GM12864 (cell line): Measurements from ENCODE around the gene XAB2.
A peak's percentile ranks its signal among the peaks of the same experiment; 100 is the strongest.

ENCODE experiments used
- DNase-seq: peaks from one replicate; pipeline ENCODE4 v3.0.0-alpha.2; 2011; ENCODE audit warnings: low read depth
- H3K4me3 ChIP-seq: 2 replicates; pipeline ENCODE4 v1.5.1; 2011; ENCODE audit warnings: mild to moderate bottlenecking, low read depth, low read length, control low read depth
- TF ChIP-seq, protein P1 (sequence below): IDR thresholded peaks from 2 replicates; pipeline ENCODE4 v1.5.1; 2011; ENCODE audit warnings: low read depth, mild to moderate bottlenecking, moderate library complexity, low read length, control low read depth, inconsistent platforms; ENCODE audit errors: missing control alignments

The XAB2 gene

DNA sequence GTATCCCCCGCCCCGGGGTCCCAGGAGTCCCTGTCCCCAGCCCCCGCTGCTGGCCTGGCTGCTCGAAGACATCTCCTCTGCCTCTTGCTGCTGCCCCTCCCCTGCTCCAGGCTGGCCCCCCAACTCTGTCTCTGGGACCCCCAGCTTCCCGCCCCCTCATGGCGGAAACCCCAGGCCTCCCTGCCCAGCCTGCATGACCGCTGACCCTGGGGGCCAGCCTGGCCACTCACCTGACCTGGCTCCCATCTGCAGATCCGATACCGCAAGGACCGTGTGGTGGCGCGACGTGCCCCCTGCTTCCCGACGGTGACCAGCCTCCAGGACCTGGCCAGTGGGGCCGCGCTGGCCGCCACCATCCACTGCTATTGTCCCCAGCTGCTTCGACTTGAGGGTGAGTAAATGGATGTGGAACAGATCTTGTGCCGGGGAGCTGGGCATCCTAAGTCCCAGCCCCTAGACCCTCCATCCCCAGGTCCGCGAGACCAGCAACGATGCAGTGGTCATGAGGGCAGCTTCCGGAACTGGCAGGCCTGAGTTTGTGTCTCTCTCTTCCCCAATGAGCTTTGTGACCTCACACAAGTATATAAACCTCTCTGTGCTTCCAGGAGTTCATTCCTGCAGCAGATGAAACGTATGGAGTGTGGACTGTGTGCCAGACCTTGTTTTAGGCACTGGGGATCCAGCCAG, 21.3 kb downstream of the XAB2 start:
- no peak for DNase-seq
- TF ChIP-seq, protein P1, sequence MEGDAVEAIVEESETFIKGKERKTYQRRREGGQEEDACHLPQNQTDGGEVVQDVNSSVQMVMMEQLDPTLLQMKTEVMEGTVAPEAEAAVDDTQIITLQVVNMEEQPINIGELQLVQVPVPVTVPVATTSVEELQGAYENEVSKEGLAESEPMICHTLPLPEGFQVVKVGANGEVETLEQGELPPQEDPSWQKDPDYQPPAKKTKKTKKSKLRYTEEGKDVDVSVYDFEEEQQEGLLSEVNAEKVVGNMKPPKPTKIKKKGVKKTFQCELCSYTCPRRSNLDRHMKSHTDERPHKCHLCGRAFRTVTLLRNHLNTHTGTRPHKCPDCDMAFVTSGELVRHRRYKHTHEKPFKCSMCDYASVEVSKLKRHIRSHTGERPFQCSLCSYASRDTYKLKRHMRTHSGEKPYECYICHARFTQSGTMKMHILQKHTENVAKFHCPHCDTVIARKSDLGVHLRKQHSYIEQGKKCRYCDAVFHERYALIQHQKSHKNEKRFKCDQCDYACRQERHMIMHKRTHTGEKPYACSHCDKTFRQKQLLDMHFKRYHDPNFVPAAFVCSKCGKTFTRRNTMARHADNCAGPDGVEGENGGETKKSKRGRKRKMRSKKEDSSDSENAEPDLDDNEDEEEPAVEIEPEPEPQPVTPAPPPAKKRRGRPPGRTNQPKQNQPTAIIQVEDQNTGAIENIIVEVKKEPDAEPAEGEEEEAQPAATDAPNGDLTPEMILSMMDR, result no peak
- no peak overlapping the region for H3K4me3 ChIP-seq

DNA sequence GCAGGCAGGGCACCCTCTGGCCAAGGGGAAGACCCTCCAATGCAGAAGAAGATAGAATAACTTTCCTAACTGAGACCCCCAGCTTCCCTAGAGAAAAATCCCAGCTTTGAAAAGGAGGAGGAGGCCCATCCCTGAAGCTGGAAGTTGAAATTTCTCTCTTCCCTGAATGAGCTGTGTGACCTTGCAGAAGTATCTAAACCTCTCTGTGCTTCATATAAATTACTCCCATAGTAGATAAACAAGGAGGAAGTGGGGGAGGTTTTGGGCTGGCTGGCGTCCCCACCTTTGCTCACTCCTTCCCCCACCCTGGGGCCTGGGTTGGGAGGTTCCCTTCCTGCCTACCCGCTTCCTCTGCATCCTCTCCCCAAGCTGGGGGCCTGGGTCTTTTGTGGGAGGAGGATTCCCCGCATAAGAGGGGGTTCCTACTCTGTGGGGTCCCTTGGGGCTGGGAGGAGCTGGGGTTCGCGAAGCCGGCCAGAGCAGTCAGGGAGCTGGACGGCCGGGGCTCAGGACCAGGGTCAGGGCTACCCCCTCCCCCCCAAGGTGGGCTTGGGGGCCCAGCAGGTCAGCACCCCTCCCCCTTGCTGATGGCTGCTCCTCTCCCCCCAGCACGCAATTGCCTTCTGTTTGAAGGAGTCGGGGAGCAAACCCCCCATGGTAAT, 22.0 kb downstream of the XAB2 start:
- no peak for DNase-seq
- no peak overlapping the region for H3K4me3 ChIP-seq
- TF ChIP-seq, protein P1, result no peak

DNA sequence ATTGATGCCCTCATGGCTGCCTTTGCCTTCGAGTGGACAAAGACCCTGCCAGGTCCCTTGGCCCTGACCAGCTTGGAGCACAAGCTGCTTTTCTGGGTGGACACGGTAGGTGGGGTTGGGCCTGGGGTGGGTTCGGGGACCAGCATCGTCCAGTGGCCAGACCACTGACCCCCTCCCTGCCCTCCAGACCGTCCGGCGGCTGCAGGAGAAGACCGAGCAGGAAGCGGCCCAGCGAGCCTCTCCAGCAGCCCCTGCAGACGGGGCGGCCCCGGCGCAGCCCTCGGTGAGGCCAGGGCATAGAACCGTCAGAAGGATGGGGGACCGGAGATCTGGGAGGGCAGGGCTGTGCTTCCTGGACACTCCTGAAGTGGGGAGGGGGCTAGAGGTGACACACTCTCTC, 23.1 kb downstream of the XAB2 start:
- TF ChIP-seq, protein P1, result no peak
- DNase-seq, result no peak
- H3K4me3 ChIP-seq, result no peak overlapping the region

DNA sequence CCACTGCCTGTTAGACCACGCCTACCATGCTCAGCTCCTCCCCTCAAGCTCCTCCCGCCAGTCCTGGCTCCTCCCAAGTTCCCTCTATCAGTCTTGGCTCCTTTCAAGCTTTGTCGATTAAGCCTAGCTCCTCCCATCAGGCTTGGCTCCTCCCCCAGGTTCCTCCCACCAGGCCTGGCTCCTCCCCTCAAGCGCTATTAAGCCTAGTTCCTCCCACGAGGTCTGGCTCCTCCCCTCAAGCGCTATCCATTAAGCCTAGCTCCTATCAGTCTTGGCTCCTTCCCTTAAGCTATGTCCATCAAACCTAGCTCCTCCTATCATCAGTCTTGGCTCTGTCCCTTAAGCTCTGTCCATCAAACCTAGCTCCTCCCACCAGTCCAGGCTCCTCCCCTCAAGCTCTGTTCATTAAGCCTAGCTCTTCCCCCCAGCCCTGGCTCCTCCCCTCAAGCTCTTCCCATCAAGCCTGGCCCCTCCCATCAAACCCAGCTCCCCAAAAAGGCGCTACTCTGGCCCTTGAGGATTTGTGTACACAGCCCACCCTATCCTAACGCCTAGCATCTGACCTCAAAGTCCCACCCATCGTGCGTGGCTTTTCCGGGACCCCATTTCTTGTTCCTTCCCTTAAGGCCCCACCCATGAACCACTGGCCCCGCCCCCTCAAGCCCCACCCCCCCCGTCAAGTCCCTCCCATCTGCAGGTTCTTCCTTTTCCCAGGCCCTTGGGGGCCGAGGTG, 23.7 kb downstream of the XAB2 start:
- peak; percentile 26 for DNase-seq
- TF ChIP-seq, protein P1, result no peak
- H3K4me3 ChIP-seq, result no peak overlapping the region

DNA sequence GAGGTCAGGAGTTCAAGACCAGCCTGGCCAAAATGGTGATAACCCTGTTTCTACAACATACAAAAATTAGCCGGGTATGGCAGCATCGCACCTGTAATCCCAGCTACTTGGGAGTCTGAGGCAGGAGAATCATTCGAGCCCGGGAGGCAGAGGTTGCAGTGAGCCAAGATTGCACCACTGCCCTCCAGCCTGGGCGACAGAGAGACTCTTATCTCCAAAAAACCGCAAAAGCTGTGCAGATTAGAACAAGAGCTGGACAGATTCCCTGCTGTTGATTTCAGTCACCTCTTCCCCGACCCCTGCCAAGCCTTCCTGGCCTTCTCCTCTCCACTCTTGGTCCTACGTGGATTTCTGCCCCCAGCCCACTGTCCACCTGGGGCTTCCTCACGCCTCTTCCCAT, 25.4 kb downstream of the XAB2 start:
- no peak overlapping the region for H3K4me3 ChIP-seq
- DNase-seq, result no peak
- TF ChIP-seq, protein P1, result no peak

DNA sequence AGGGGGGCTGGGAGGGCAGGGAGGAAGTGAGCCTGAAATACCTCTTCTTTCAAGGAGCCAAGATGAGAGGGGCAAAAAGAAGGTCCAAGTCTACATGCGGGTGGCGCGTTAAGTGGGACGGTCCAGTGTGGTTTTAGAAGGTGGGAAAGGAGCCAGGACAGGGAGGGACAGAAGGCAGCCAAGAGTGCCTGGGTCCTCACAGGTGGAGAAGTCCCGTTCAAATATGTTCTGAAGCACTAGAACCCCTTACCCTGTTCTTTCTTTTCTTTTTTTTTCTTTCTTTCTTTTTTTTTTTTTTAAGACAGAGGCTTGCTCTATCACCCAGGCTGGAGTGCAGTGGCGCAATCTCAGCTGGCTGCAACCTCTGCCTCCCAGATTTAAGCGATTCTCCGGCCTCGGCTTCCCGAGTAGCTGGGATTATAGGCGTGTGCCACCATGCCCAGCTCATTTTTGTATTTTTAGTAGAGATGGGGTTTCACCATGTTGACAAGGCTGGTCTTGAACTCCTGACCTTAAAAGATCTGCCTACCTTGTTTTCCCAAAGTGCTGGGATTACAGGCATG, 26.3 kb downstream of the XAB2 start:
- DNase-seq, result no peak
- TF ChIP-seq, protein P1, result no peak
- no peak overlapping the region for H3K4me3 ChIP-seq
